HCT116 (cell line): ENCODE results near the gene C10orf53. TPM values are rescaled to one million over a fixed set of nuclear protein-coding genes. Genes with fewer than 3 reads are reported as not detected.

Source experiments
- ATAC-seq: fragments of 200-7000 bp; cut with Tn5 transposase; 2 replicates; pipeline ENCODE4 v1.9.1; 2020; ENCODE audit warnings: mild to moderate bottlenecking, moderate library complexity
- BruUV-seq: library from RNA; stranded (reverse); fragments of 400-500 nt; replicated peaks from 2 replicates; lab custom pipeline; 2021; lab: Mats Ljungman, UMichigan
- CTCF ChIA-PET: fragments of 300-600 bp; sonication (Branson Sonifier 250); formaldehyde crosslinking; loops from one replicate; lab custom pipeline; 2021; ENCODE audit warnings: antibody characterized with exemption; lab: Charles Lee
- POLR2A ChIA-PET: fragments of 300-600, 350-600 bp; sonication (Branson Sonifier 250); formaldehyde crosslinking; loops from one replicate; lab custom pipeline; 2021; ENCODE audit warnings: antibody characterized with exemption; lab: Charles Lee
- RAD21 ChIA-PET, 2 experiments: fragments of 300-600 bp; sonication (Branson Sonifier 250); formaldehyde crosslinking; loops; one replicate each; lab custom pipeline; 2023; ENCODE audit warnings: low total read pairs in 2 of 2; ENCODE audit not compliant: uncharacterized antibody in 2 of 2, unreplicated experiment in 2 of 2, low non-redundant PET in 1 of 2; lab: Charles Lee
- DNase-seq: peaks from one replicate; pipeline ENCODE4 v3.0.0-alpha.2; 2010; ENCODE audit warnings: low read depth, low spot score
- H2AFZ ChIP-seq: fragments of 200-600 bp; shearing (Covaris generic), sonication (generic); 2 replicates; pipeline ENCODE4 v1.6.1; 2017; ENCODE audit warnings: low read depth, mixed run types, mixed read lengths, antibody characterized with exemption, low read length; ENCODE audit not compliant: poor library complexity, severe bottlenecking
- H3K27ac ChIP-seq: 2 replicates; pipeline ENCODE4 v1.5.1; 2012; ENCODE audit warnings: low read depth, low read length
- H3K27me3 ChIP-seq: fragments of 200-600 bp; sonication (generic); 2 replicates; pipeline ENCODE4 v1.6.1; 2016; ENCODE audit warnings: mixed run types, low read length, mixed read lengths; ENCODE audit not compliant: insufficient read depth
- H3K36me3 ChIP-seq, 2 experiments: fragments of 200-500 bp in 1 of 2; fragments of 200-600 bp in 1 of 2; sonication (Bioruptor generic) in 1 of 2; sonication (generic) in 1 of 2; 2 replicates each; pipeline versions ENCODE4 v1.5.1 to v1.6.1; 2014 to 2016; ENCODE audit warnings: low read length in 2 of 2, inconsistent platforms in 1 of 2, mixed read lengths in 1 of 2, mixed run types in 1 of 2; ENCODE audit not compliant: insufficient read depth in 2 of 2, control insufficient read depth in 1 of 2
- H3K4me1 ChIP-seq, 2 experiments: fragments of 200-600 bp in 1 of 2; sonication (generic) in 1 of 2; 2 replicates each; pipeline versions ENCODE4 v1.5.1 to v1.6.1; 2012 to 2017; ENCODE audit warnings: low read length in 2 of 2, inconsistent platforms in 1 of 2, mild to moderate bottlenecking in 1 of 2, mixed read lengths in 1 of 2, mixed run types in 1 of 2, moderate library complexity in 1 of 2; ENCODE audit not compliant: insufficient read depth in 2 of 2, control insufficient read depth in 1 of 2
- H3K4me2 ChIP-seq: fragments of 200-600 bp; sonication (generic); 2 replicates; pipeline ENCODE4 v1.6.1; 2017; ENCODE audit warnings: mixed run types, low read length, mixed read lengths
- H3K4me3 ChIP-seq, 2 experiments: fragments of 200-600 bp in 1 of 2; sonication (generic) in 1 of 2; replicated peaks in 1 of 2; 2 replicates each; pipeline ENCODE4 v1.5.1; 2011 to 2016; ENCODE audit warnings: low read length in 2 of 2, control low read depth in 1 of 2, low read depth in 1 of 2, mild to moderate bottlenecking in 1 of 2, mixed read lengths in 1 of 2, mixed run types in 1 of 2
- H3K79me2 ChIP-seq: fragments of 200-600 bp; sonication (generic); 2 replicates; pipeline ENCODE4 v1.6.1; 2017; ENCODE audit warnings: mild to moderate bottlenecking, mixed run types, low read length, moderate library complexity, mixed read lengths; ENCODE audit not compliant: insufficient read depth
- H3K9ac ChIP-seq: fragments of 200-600 bp; sonication (generic); 2 replicates; pipeline ENCODE4 v1.6.1; 2016; ENCODE audit warnings: low read length, mixed read lengths
- H3K9me2 ChIP-seq: fragments of 200-600 bp; sonication (generic), shearing (Covaris generic); 2 replicates; pipeline ENCODE4 v1.6.1; 2017; ENCODE audit warnings: mixed run types, mild to moderate bottlenecking, moderate library complexity; ENCODE audit not compliant: insufficient read depth
- H3K9me3 ChIP-seq, 2 experiments: fragments of 200-500 bp in 1 of 2; fragments of 200-600 bp in 1 of 2; sonication (Bioruptor generic) in 1 of 2; sonication (generic) in 1 of 2; 2 replicates each; pipeline ENCODE4 v1.6.1; 2014 to 2017; ENCODE audit warnings: low read length in 2 of 2, mixed read lengths in 2 of 2, inconsistent platforms in 1 of 2, low read depth in 1 of 2, mild to moderate bottlenecking in 1 of 2, mixed run types in 1 of 2, moderate library complexity in 1 of 2; ENCODE audit not compliant: control insufficient read depth in 1 of 2, insufficient read depth in 1 of 2
- H4K20me1 ChIP-seq: fragments of 200-600 bp; sonication (generic), shearing (Covaris generic); 2 replicates; pipeline ENCODE4 v1.6.1; 2017; ENCODE audit warnings: mixed run types, mild to moderate bottlenecking, moderate library complexity; ENCODE audit not compliant: insufficient read depth
- ATF3 ChIP-seq: IDR thresholded peaks from 2 replicates; pipeline ENCODE4 v1.6.1; 2012
- CBX3 ChIP-seq: IDR thresholded peaks from 2 replicates; pipeline ENCODE4 v1.6.1; 2012; ENCODE audit warnings: low read depth
- EGR1 ChIP-seq: IDR thresholded peaks from 2 replicates; pipeline ENCODE4 v1.6.1; 2012; ENCODE audit warnings: low read depth
- EZH2phosphoT487 ChIP-seq: fragments of 200-600 bp; IDR thresholded peaks from 2 replicates; pipeline ENCODE4 v1.6.1; 2018; ENCODE audit warnings: antibody characterized with exemption, borderline replicate concordance
- MAX ChIP-seq: IDR thresholded peaks from 2 replicates; pipeline ENCODE4 v1.6.1; 2012
- RAD21 ChIP-seq: IDR thresholded peaks from 2 replicates; pipeline ENCODE4 v1.6.1; 2012; ENCODE audit warnings: low read depth, mild to moderate bottlenecking
- SP1 ChIP-seq: IDR thresholded peaks from 2 replicates; pipeline ENCODE4 v1.6.1; 2012; ENCODE audit warnings: low read depth
- SRF ChIP-seq: IDR thresholded peaks from 2 replicates; pipeline ENCODE4 v1.6.1; 2012; ENCODE audit warnings: low read depth
- TCF7L2 ChIP-seq: IDR thresholded peaks from 2 replicates; pipeline ENCODE4 v1.7.0; 2011; ENCODE audit warnings: borderline replicate concordance, inconsistent platforms; ENCODE audit not compliant: insufficient read depth, insufficient read length; ENCODE audit errors: extremely low read depth
- YY1 ChIP-seq: IDR thresholded peaks from 2 replicates; pipeline ENCODE4 v1.6.1; 2011; ENCODE audit warnings: low read length, low read depth, moderate library complexity, mild to moderate bottlenecking; ENCODE audit not compliant: insufficient replicate concordance; ENCODE audit errors: extremely low read depth
- ZFX ChIP-seq: fragments of 450-650 bp; IDR thresholded peaks from 2 replicates; pipeline ENCODE4 v1.6.1; 2017
- intact Hi-C: fragments of 100-400 bp; cut with micrococcal nuclease; formaldehyde crosslinking; loops from 2 replicates; pipeline ENCODE4 v1.10.0; 2022
- total RNA-seq: library from RNA; stranded (reverse); gene quantifications from one replicate; pipeline ENCODE4 v1.2.1, GENCODE V29; 2021; ENCODE audit not compliant: unreplicated experiment

C10orf53 gene
- total RNA-seq, 1 experiment from 2014 or later: not detected

GRCh38 chr10:49741108-49741995, 61.9 kb downstream of the C10orf53 start:
- H3K4me2 ChIP-seq: no peak overlapping the region
- ATAC-seq: no peak
- H3K9me3 ChIP-seq: no peaks in the 10 kb centered on the region
- intact Hi-C loops: no loop called here
- no peaks in the 10 kb centered on the region for H4K20me1 ChIP-seq
- no peaks in the 10 kb centered on the region for H3K4me1 ChIP-seq
- no peaks in the 10 kb centered on the region for H3K79me2 ChIP-seq
- no TSS peak for BruUV-seq
- RAD21 ChIA-PET: no interaction called here
- no peak overlapping the region for H3K27ac ChIP-seq
- POLR2A ChIA-PET: no interaction called here
- CTCF ChIA-PET: no interaction called here
- H3K9me2 ChIP-seq: no peaks in the 10 kb centered on the region
- peaks cover 0 to 5% of the 10 kb centered on the region in 2 experiments; a peak in 2 of 4 replicates for H3K36me3 ChIP-seq
- no peak overlapping the region for H2AFZ ChIP-seq
- no peaks in the 10 kb centered on the region for H3K27me3 ChIP-seq
- TF ChIP-seq EZH2phosphoT487 (no peak), SP1 (no peak), RAD21 (no peak), ATF3 (no peak), ZFX (no peak), EGR1 (no peak), SRF (no peak), CBX3 (no peak), YY1 (no peak), MAX (no peak), TCF7L2 (no peak)
- no peak overlapping the region for H3K4me3 ChIP-seq
- no peak for DNase-seq
- no peak overlapping the region for H3K9ac ChIP-seq
